GM12878 (cell line): ENCODE data around the gene TMEM131L. TPM values are rescaled to one million over a fixed set of nuclear protein-coding genes. Genes with fewer than 3 reads are reported as not detected.

Experiments used
- ATAC-seq: fragments of 200-7000 bp; cut with Tn5 transposase; 3 replicates; pipeline ENCODE4 v1.9.1; 2020; ENCODE audit warnings: mild to moderate bottlenecking, moderate library complexity
- BruUV-seq: library from RNA; stranded (reverse); fragments of 400-500 nt; replicated peaks from 2 replicates; lab custom pipeline; 2021; lab: Mats Ljungman, UMichigan
- CTCF ChIA-PET: fragments of 300-600 bp; sonication (Branson Sonifier 250); formaldehyde crosslinking; extraction: SDS; loops from one replicate; lab custom pipeline; 2021; ENCODE audit warnings: inconsistent platforms; lab: Yijun Ruan, JAX
- POLR2A ChIA-PET: fragments of 350-600 bp; formaldehyde crosslinking; extraction: SDS; loops from one replicate; lab custom pipeline; 2021; ENCODE audit warnings: inconsistent platforms; lab: Charles Lee
- RAD21 ChIA-PET: fragments of 300-600 bp; sonication (Branson Sonifier 250); formaldehyde crosslinking; loops from one replicate; lab custom pipeline; 2023; ENCODE audit warnings: antibody characterized with exemption; ENCODE audit not compliant: unreplicated experiment; lab: Charles Lee
- SMC1A ChIA-PET: fragments of 300-600 bp; sonication (Branson Sonifier 250); formaldehyde crosslinking; loops from one replicate; lab custom pipeline; 2023; ENCODE audit not compliant: unreplicated experiment, uncharacterized antibody; lab: Charles Lee
- DNase-seq: peaks from one replicate; pipeline ENCODE4 v3.0.0-alpha.2; 2011; ENCODE audit warnings: low read depth, low spot score
- FAIRE-seq: peaks from 3 replicates; lab custom pipeline; 2011; peaks lifted over from hg19 to GRCh38; lab: Jason Lieb, UNC
- H2AFZ ChIP-seq: 2 replicates; pipeline ENCODE4 v1.6.0; 2011; ENCODE audit warnings: low read depth, low read length, control low read depth; ENCODE audit not compliant: control insufficient read depth
- H3K27ac ChIP-seq: 2 replicates; pipeline ENCODE4 v1.5.1; 2011; ENCODE audit warnings: control low read depth; ENCODE audit not compliant: control insufficient read depth, insufficient read depth
- H3K27me3 ChIP-seq, 2 experiments: replicated peaks in 1 of 2; 2 replicates each; pipeline versions ENCODE4 v1.6.0 to v1.6.1; 2011; ENCODE audit warnings: low read length in 1 of 2; ENCODE audit not compliant: control insufficient read depth in 2 of 2, insufficient read depth in 2 of 2
- H3K36me3 ChIP-seq, 2 experiments: 2 replicates each; pipeline ENCODE4 v1.5.1; 2011; ENCODE audit warnings: low read length in 1 of 2; ENCODE audit not compliant: control insufficient read depth in 2 of 2, insufficient read depth in 2 of 2
- H3K4me1 ChIP-seq: 2 replicates; pipeline ENCODE4 v1.6.1; 2011; ENCODE audit warnings: mild to moderate bottlenecking, low read length, moderate library complexity, mixed read lengths; ENCODE audit not compliant: control insufficient read depth, insufficient read depth
- H3K4me2 ChIP-seq: 2 replicates; pipeline ENCODE4 v1.6.0; 2011; ENCODE audit warnings: control low read depth; ENCODE audit not compliant: control insufficient read depth, insufficient read depth
- H3K4me3 ChIP-seq: fragments of 200-600 bp; sonication (generic); 2 replicates; pipeline ENCODE4 v1.5.1; 2016
- H3K79me2 ChIP-seq: 2 replicates; pipeline ENCODE4 v1.6.0; 2011; ENCODE audit warnings: low read length; ENCODE audit not compliant: control insufficient read depth, insufficient read depth
- H3K9ac ChIP-seq: 2 replicates; pipeline ENCODE4 v1.8.0; 2011; ENCODE audit warnings: low read length, control low read depth, mixed read lengths; ENCODE audit not compliant: control insufficient read depth, insufficient read depth
- H3K9me3 ChIP-seq: replicated peaks from 3 replicates; pipeline ENCODE4 v1.5.1; 2011; ENCODE audit warnings: mild to moderate bottlenecking, low read length; ENCODE audit not compliant: control insufficient read depth, insufficient read depth
- H4K20me1 ChIP-seq: 2 replicates; pipeline ENCODE4 v1.6.0; 2011; ENCODE audit not compliant: control insufficient read depth, insufficient read depth
- CREB1 ChIP-seq: IDR thresholded peaks from 2 replicates; pipeline ENCODE4 v1.6.1; 2012; ENCODE audit warnings: low read depth, mild to moderate bottlenecking, inconsistent platforms
- E4F1 ChIP-seq: fragments of 450-650 bp; IDR thresholded peaks from 2 replicates; pipeline ENCODE4 v1.6.1; 2018; ENCODE audit warnings: borderline replicate concordance, mild to moderate bottlenecking; ENCODE audit not compliant: partially characterized antibody
- ELK1 ChIP-seq: IDR thresholded peaks from 2 replicates; pipeline ENCODE4 v1.6.1; 2012; ENCODE audit warnings: low read depth, low read length, improper control_type of control experiment
- HDGF ChIP-seq: fragments of 450-650 bp; IDR thresholded peaks from 2 replicates; pipeline ENCODE4 v1.6.1; 2016; ENCODE audit warnings: antibody characterized with exemption
- PML ChIP-seq: IDR thresholded peaks from 2 replicates; pipeline ENCODE4 v1.6.1; 2012; ENCODE audit warnings: low read length, inconsistent platforms
- POLR2AphosphoS5 ChIP-seq: IDR thresholded peaks from 2 replicates; pipeline ENCODE4 v1.6.1; 2011; ENCODE audit warnings: mild to moderate bottlenecking, low read length, inconsistent platforms
- RAD21 ChIP-seq: IDR thresholded peaks from 2 replicates; pipeline ENCODE4 v1.6.1; 2011; ENCODE audit warnings: mild to moderate bottlenecking, low read depth, low read length, moderate library complexity; ENCODE audit not compliant: insufficient read depth
- SMARCA5 ChIP-seq: fragments of 450-650 bp; IDR thresholded peaks from 2 replicates; pipeline ENCODE4 v1.6.1; 2017; ENCODE audit warnings: mild to moderate bottlenecking
- STAT1 ChIP-seq: fragments of 450-650 bp; conservative IDR thresholded peaks from 2 replicates; pipeline ENCODE4 v1.6.1; 2014; ENCODE audit warnings: antibody characterized with exemption, mild to moderate bottlenecking
- TCF3 ChIP-seq: IDR thresholded peaks from 2 replicates; pipeline ENCODE4 v1.6.1; 2012; ENCODE audit warnings: low read depth, mild to moderate bottlenecking, low read length, borderline replicate concordance; ENCODE audit not compliant: insufficient read depth
- ZNF384 ChIP-seq: IDR thresholded peaks from 2 replicates; pipeline ENCODE4 v1.6.1; 2012; ENCODE audit warnings: low read depth, mild to moderate bottlenecking, low read length, improper control_type of control experiment, borderline replicate concordance
- WGBS: methylation state at CpG from one replicate; pipeline ENCODE4 v1.1.6; 2016; ENCODE audit warnings: low lambda C conversion rate; ENCODE audit not compliant: insufficient replicate concordance, insufficient coverage; ENCODE audit errors: missing lambda C conversion rate; 5-methylcytosine and 5-hydroxymethylcytosine counted together
- in situ Hi-C: fragments of 300-500 bp; cut with MboI; formaldehyde crosslinking; loops from 9 replicates; pipeline ENCODE4 v1.14.3; 2018; ENCODE audit warnings: mixed read lengths
- intact Hi-C: fragments of 100-400 bp; cut with micrococcal nuclease; formaldehyde crosslinking; loops from one replicate; pipeline ENCODE4 v1.14.2; 2022; ENCODE audit not compliant: unreplicated experiment
- polyA plus RNA-seq, 11 experiments: library from polyadenylated mRNA; depleted of rRNA in 4 of 11; unstranded in 6 of 11; stranded (reverse) in 5 of 11; fragments of >200 nt; fragmentation: Nextera tagmentation in 4 of 11; fragmentation: Illumina TruSeq in 1 of 11; extraction: Ambion mirVana in 4 of 11; extraction: Trizol in 1 of 11; gene quantifications; 1 replicate in 1 of 11; 2 replicates in 10 of 11; pipeline versions ENCODE4 v1.2.1 to v1.2.3, GENCODE V29; 2011 to 2016; ENCODE audit warnings: inconsistent platforms in 2 of 11, missing spikeins in 2 of 11, low read depth in 1 of 11
- total RNA-seq, 4 experiments: library from RNA; depleted of rRNA in 3 of 4; stranded (reverse); fragments of >200 nt in 3 of 4; fragmentation: Illumina TruSeq in 1 of 4; extraction: Trizol in 1 of 4; gene quantifications; 2 replicates each; pipeline versions ENCODE4 v1.2.1 to v1.2.3, GENCODE V29; 2013 to 2021
- TF ChIP-seq, protein P1 (sequence below): fragments of 450-650 bp; IDR thresholded peaks from 2 replicates; pipeline ENCODE4 v1.6.1; 2014; ENCODE audit warnings: mild to moderate bottlenecking
- TF ChIP-seq, protein P2 (sequence below), 3 experiments: IDR thresholded peaks in 2 of 3; conservative IDR thresholded peaks in 1 of 3; 2 replicates each; pipeline ENCODE4 v1.5.1; 2011; ENCODE audit warnings: low read depth in 3 of 3, low read length in 3 of 3, mild to moderate bottlenecking in 3 of 3, control low read depth in 2 of 3, moderate library complexity in 2 of 3, inconsistent platforms in 1 of 3, mixed read lengths in 1 of 3; ENCODE audit not compliant: control insufficient read depth in 2 of 3, insufficient read depth in 1 of 3; ENCODE audit errors: extremely low read depth in 1 of 3

TMEM131L gene
- total and polyA plus RNA-seq, 10 of the 15 experiments (the other 5 are each of a cell fraction or from before 2014, with no cell fraction given): 8.5 to 101 (median 74.4) TPM

GRCh38 chr4:153531976-153532626 is 65.9 kb downstream of the TMEM131L start (continued):
- TF ChIP-seq POLR2AphosphoS5: peak; percentile 25; the same call in 1 of the 2 replicates
- TF ChIP-seq, protein P1, sequence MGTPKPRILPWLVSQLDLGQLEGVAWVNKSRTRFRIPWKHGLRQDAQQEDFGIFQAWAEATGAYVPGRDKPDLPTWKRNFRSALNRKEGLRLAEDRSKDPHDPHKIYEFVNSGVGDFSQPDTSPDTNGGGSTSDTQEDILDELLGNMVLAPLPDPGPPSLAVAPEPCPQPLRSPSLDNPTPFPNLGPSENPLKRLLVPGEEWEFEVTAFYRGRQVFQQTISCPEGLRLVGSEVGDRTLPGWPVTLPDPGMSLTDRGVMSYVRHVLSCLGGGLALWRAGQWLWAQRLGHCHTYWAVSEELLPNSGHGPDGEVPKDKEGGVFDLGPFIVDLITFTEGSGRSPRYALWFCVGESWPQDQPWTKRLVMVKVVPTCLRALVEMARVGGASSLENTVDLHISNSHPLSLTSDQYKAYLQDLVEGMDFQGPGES: no peak

DNA sequence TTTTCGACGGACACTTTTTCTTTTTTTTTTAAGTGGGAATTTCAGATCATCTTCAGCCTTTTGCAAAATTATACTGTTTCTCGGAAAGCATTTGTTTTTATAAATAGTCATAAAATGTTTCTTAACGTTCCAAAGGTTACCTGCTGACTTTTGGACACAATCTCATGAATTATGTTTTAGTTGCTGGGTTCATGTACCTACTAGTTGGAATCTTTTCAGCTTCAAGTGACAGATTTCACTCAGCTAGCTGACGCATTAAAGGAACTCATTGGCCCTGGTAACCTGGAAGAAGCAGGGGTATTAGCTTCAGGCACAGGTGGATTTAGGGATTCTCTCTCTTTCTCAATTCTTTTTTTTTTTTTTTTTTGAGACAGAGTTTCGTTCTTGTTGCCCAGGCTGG is 66.5 kb downstream of the TMEM131L start:
- no TSS peak for BruUV-seq
- ChIA-PET SMC1A (interaction anchor here (0.8 to 6.9 kb wide), 12 partner anchors 8 to 937 kb away, joined by 3 to 48 read pairs (median 6); no protein-coding TSS in a partner anchor), RAD21 (interaction anchor here (1.0 to 2.7 kb wide), 5 partner anchors 16 to 99 kb away, joined by 3 to 13 read pairs (median 4); no protein-coding TSS in a partner anchor), POLR2A (interaction anchor here (0.6 to 18.7 kb wide), 8 partner anchors 8 to 159 kb away, joined by 3 to 322 read pairs (median 4); no protein-coding TSS in a partner anchor), CTCF (interaction anchor here (0.6 to 3.1 kb wide), 6 partner anchors 13 to 116 kb away, joined by 3 to 14 read pairs (median 3); no protein-coding TSS in a partner anchor)
- Histone ChIP-seq H3K4me3 (no peak overlapping the region), H3K79me2 (peaks cover 98% of the 10 kb centered on the region), H3K36me3 (peaks cover 14 to 17% of the 10 kb centered on the region in 2 experiments), H3K4me2 (no peak overlapping the region), H3K9me3 (no peaks in the 10 kb centered on the region), H3K27me3 (no peaks in the 10 kb centered on the region), H2AFZ (no peak overlapping the region), H4K20me1 (peaks cover 7% of the 10 kb centered on the region), H3K4me1 (peaks cover 41% of the 10 kb centered on the region), H3K9ac (no peak overlapping the region), H3K27ac (no peak overlapping the region)
- no peak for FAIRE-seq
- intact Hi-C loops: no loop called here
- WGBS: 76% methylated on average over 6 of the region's 6 CpGs
- DNase-seq: no peak
- in situ Hi-C loops: no loop called here
- ATAC-seq: no peak
- TF ChIP-seq ELK1 (no peak), STAT1 (no peak), CREB1 (no peak), SMARCA5 (no peak), ZNF384 (no peak), RAD21 (no peak), HDGF (no peak), E4F1 (no peak), TCF3 (no peak), PML (no peak)
- TF ChIP-seq, protein P2, sequence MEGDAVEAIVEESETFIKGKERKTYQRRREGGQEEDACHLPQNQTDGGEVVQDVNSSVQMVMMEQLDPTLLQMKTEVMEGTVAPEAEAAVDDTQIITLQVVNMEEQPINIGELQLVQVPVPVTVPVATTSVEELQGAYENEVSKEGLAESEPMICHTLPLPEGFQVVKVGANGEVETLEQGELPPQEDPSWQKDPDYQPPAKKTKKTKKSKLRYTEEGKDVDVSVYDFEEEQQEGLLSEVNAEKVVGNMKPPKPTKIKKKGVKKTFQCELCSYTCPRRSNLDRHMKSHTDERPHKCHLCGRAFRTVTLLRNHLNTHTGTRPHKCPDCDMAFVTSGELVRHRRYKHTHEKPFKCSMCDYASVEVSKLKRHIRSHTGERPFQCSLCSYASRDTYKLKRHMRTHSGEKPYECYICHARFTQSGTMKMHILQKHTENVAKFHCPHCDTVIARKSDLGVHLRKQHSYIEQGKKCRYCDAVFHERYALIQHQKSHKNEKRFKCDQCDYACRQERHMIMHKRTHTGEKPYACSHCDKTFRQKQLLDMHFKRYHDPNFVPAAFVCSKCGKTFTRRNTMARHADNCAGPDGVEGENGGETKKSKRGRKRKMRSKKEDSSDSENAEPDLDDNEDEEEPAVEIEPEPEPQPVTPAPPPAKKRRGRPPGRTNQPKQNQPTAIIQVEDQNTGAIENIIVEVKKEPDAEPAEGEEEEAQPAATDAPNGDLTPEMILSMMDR (IDR thresholded peaks at IDR 0.05 in 2 of 3, conservative IDR thresholded peaks at IDR 0.05 in 1 of 3; ENCODE audit: control insufficient read depth in 2 of 3, extremely low read depth in 1 of 3, insufficient read depth in 1 of 3, low read depth in 3 of 3, low read length in 3 of 3): no peak
- TF ChIP-seq, protein P1: no peak
